ENCODE measurements around the gene ZNF451. TPM values are rescaled to one million over a fixed set of nuclear protein-coding genes. Genes with fewer than 3 reads are reported as not detected.
A peak's percentile ranks its signal among the peaks of the same experiment; 100 is the strongest.

Gene ZNF451
- total and polyA plus RNA-seq, 4 donors = 9.1 to 133 (median 27.1) TPM

DNA sequence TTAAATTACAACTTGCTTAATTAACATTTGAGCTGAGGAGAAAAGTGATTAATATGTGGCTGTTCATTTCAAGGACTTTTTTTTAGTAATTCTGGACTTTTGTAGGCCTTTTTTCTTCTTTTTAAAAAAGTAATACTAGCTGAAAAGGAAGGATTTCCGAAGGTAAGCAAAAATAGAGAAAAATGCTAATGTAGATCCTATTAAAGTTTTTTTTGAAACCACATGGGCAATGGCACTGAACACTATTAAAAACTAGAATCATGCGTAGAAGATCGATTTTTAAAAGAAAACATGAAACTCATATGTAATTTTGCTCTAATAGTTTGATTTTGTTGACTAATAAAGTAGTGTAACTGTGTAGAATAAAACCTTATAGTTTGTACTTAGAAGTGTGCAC is 84.5 kb downstream of the ZNF451 start:
- H3K36me3 ChIP-seq (ENCODE audit: control insufficient read depth in 4 of 4, insufficient read depth in 4 of 4, low read length in 4 of 4) = peaks cover 0 to 6% (median 4%) of the 10 kb centered on the region in 4 donors
- TF ChIP-seq, protein P1, sequence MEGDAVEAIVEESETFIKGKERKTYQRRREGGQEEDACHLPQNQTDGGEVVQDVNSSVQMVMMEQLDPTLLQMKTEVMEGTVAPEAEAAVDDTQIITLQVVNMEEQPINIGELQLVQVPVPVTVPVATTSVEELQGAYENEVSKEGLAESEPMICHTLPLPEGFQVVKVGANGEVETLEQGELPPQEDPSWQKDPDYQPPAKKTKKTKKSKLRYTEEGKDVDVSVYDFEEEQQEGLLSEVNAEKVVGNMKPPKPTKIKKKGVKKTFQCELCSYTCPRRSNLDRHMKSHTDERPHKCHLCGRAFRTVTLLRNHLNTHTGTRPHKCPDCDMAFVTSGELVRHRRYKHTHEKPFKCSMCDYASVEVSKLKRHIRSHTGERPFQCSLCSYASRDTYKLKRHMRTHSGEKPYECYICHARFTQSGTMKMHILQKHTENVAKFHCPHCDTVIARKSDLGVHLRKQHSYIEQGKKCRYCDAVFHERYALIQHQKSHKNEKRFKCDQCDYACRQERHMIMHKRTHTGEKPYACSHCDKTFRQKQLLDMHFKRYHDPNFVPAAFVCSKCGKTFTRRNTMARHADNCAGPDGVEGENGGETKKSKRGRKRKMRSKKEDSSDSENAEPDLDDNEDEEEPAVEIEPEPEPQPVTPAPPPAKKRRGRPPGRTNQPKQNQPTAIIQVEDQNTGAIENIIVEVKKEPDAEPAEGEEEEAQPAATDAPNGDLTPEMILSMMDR (IDR thresholded peaks at IDR 0.05; ENCODE audit: control extremely low read depth, extremely low read depth) = no peak
- no peaks in the 10 kb centered on the region for H3K9me3 ChIP-seq (ENCODE audit: control insufficient read depth in 4 of 4, insufficient read depth in 3 of 4, low read length in 3 of 4)
- ATAC-seq (ENCODE audit: insufficient read depth, low FRiP score) (no peak), DNase-seq (no peak)
- H3K27me3 ChIP-seq (ENCODE audit: control insufficient read depth in 3 of 3, insufficient read depth in 3 of 3, low read length in 2 of 3) = no peaks in the 10 kb centered on the region
- 87% methylated on average over 3 of the region's 3 CpGs for WGBS, 2 donors
- H3K4me3 ChIP-seq = no peak overlapping the region
- H3K4me1 ChIP-seq (ENCODE audit: control insufficient read depth in 5 of 5, insufficient read depth in 5 of 5, low read length in 5 of 5) = peaks cover 0 to 40% (median 17%) of the 10 kb centered on the region in 5 donors
- H3K27ac ChIP-seq (ENCODE audit: low read depth in 1 of 2, low read length in 1 of 2) = no peak overlapping the region
- H3K9ac ChIP-seq (ENCODE audit: insufficient read depth in 1 of 2, low read length in 2 of 2) = peak overlapping the region in 1 of 2 donors; percentile 61

DNA sequence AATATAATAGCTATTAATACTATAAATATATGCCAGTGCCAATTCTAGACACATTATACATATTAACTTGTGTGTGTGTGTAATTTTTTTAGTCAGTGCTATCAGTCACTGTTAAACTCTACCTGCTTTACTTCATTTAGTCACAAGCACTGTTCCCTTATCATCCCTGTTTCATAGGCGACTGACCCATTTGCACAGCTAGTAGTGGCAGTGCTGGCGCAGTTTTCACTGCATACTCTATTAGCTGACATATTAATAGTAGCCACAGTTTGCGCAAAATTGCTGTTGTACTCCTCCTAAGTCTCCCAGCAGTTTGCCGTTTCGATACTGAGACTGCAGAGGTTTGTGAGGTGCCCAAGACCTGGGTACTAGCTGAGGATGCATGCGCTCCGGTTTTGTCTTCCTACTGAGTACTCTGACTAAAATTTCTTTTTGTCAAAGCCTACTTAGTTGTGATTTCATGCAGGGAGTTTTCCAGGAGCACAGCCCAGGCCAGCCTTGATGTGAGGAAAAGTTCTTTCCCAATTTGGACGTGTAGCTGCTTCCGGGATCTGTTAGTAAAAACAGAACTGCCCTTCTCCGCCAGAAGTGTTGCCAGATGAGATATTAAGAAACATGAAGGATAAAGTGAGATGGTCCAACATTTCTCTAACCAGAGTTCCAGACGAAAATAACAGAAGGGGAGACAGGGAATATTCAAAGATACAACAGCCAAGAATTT is 87.7 kb downstream of the ZNF451 start:
- H3K9ac ChIP-seq (ENCODE audit: insufficient read depth in 1 of 2, low read length in 2 of 2) = no peak overlapping the region
- no peaks in the 10 kb centered on the region for H3K9me3 ChIP-seq (ENCODE audit: control insufficient read depth in 4 of 4, insufficient read depth in 3 of 4, low read length in 3 of 4)
- peaks cover 0 to 3% (median 1%) of the 10 kb centered on the region in 4 donors for H3K36me3 ChIP-seq (ENCODE audit: control insufficient read depth in 4 of 4, insufficient read depth in 4 of 4, low read length in 4 of 4)
- H3K27me3 ChIP-seq (ENCODE audit: control insufficient read depth in 3 of 3, insufficient read depth in 3 of 3, low read length in 2 of 3) = no peaks in the 10 kb centered on the region
- peak; percentile 36 to 86 (median 80) for DNase-seq
- peaks cover 0 to 67% (median 19%) of the 10 kb centered on the region in 5 donors for H3K4me1 ChIP-seq (ENCODE audit: control insufficient read depth in 5 of 5, insufficient read depth in 5 of 5, low read length in 5 of 5)
- H3K4me3 ChIP-seq = no peak overlapping the region
- peak overlapping the region; percentile 64 to 69 for H3K27ac ChIP-seq (ENCODE audit: low read depth in 1 of 2, low read length in 1 of 2)
- no peak for ATAC-seq (ENCODE audit: insufficient read depth, low FRiP score)
- TF ChIP-seq, protein P1 (IDR thresholded peaks at IDR 0.05; ENCODE audit: control extremely low read depth, extremely low read depth) = no peak
- WGBS, 2 donors = 75 to 78% methylated on average over 11 of the region's 11 CpGs

DNA sequence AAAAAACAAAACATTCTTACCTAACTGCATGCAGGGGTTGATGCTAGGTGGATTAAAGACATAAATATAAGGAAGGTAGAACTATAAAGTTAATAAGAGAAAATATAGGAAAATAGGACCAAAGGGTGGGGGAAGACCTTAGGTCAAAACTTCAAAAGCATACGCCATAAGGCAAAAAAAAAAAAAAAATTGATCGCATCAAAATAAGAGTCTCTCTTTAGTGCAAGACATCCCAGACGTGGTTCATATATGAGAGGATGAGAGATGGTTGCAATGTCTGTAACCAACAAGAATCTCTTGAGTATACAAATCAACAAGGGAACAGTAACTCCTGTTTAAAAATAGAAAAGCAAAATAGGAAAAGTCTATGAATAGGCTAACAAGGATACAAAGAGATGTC is 90.6 kb downstream of the ZNF451 start:
- no peak overlapping the region for H3K9ac ChIP-seq (ENCODE audit: insufficient read depth in 1 of 2, low read length in 2 of 2)
- no peak overlapping the region for H3K27ac ChIP-seq (ENCODE audit: low read depth in 1 of 2, low read length in 1 of 2)
- TF ChIP-seq, protein P1 (IDR thresholded peaks at IDR 0.05; ENCODE audit: control extremely low read depth, extremely low read depth) = no peak
- H3K36me3 ChIP-seq (ENCODE audit: control insufficient read depth in 4 of 4, insufficient read depth in 4 of 4, low read length in 4 of 4) = peaks cover 6 to 9% (median 7%) of the 10 kb centered on the region in 4 donors
- H3K27me3 ChIP-seq (ENCODE audit: control insufficient read depth in 3 of 3, insufficient read depth in 3 of 3, low read length in 2 of 3) = no peaks in the 10 kb centered on the region
- WGBS, 2 donors = 87 to 97% methylated on average over 3 of the region's 3 CpGs
- no peak for ATAC-seq (ENCODE audit: insufficient read depth, low FRiP score)
- H3K9me3 ChIP-seq (ENCODE audit: control insufficient read depth in 4 of 4, insufficient read depth in 3 of 4, low read length in 3 of 4) = no peaks in the 10 kb centered on the region
- no peak overlapping the region for H3K4me3 ChIP-seq
- no peak for DNase-seq
- peaks cover 0 to 56% (median 12%) of the 10 kb centered on the region in 5 donors for H3K4me1 ChIP-seq (ENCODE audit: control insufficient read depth in 5 of 5, insufficient read depth in 5 of 5, low read length in 5 of 5)

Data from lung (tissue), 12 donors.